K562 (cell line): ENCODE measurements around the gene DNAJB12. TPM values are rescaled to one million over a fixed set of nuclear protein-coding genes. Genes with fewer than 3 reads are reported as not detected.

ENCODE experiments used
- CBX8 ChIP-seq: fragments of 200-600 bp; sonication (generic); IDR thresholded peaks from 2 replicates; pipeline ENCODE4 v1.6.1; 2012; ENCODE audit warnings: borderline replicate concordance, mixed run types, low read depth, mild to moderate bottlenecking, moderate library complexity, mixed read lengths, low read length, control low read depth, inconsistent platforms; ENCODE audit not compliant: poor library complexity, severe bottlenecking; ENCODE audit errors: extremely low read depth
- GABPB1 ChIP-seq: sonication (generic); formaldehyde crosslinking; IDR thresholded peaks from 2 replicates; pipeline ENCODE4 v1.8.0; 2022; ENCODE audit warnings: mild to moderate bottlenecking, missing genetic modification reagents
- GABPB2 ChIP-seq: fragments of 250-450 bp; sonication (Bioruptor Pico); conservative IDR thresholded peaks from 2 replicates; pipeline ENCODE4 v1.5.1; 2021; ENCODE audit warnings: mild to moderate bottlenecking
- HMGN3 ChIP-seq: IDR thresholded peaks from 2 replicates; pipeline ENCODE4 v1.6.1; 2011; ENCODE audit warnings: borderline replicate concordance, low read depth, mild to moderate bottlenecking, mixed read lengths, low read length; ENCODE audit not compliant: insufficient read length; ENCODE audit errors: extremely low read depth
- HNRNPUL1 ChIP-seq: fragments of 200-400 bp; formaldehyde crosslinking; IDR thresholded peaks from 2 replicates; pipeline ENCODE4 v1.6.1; 2017; ENCODE audit warnings: low read length
- KAT8 ChIP-seq: fragments of 450-650 bp; IDR thresholded peaks from 2 replicates; pipeline ENCODE4 v1.6.1; 2016; ENCODE audit warnings: low read depth, mild to moderate bottlenecking
- KDM2B ChIP-seq: fragments of 250-450 bp; sonication (Bioruptor Pico); IDR thresholded peaks from 2 replicates; pipeline ENCODE4 v1.8.0; 2021; ENCODE audit warnings: mild to moderate bottlenecking, moderate library complexity
- NCOA2 ChIP-seq, 2 experiments: fragments of 450-650 bp; IDR thresholded peaks; 2 replicates each; pipeline ENCODE4 v1.6.1; 2018; ENCODE audit warnings: mild to moderate bottlenecking in 2 of 2, moderate library complexity in 1 of 2; ENCODE audit not compliant: partially characterized antibody in 2 of 2
- NCOA4 ChIP-seq: fragments of 450-650 bp; IDR thresholded peaks from 2 replicates; pipeline ENCODE4 v1.6.1; 2018; ENCODE audit warnings: mild to moderate bottlenecking; ENCODE audit not compliant: partially characterized antibody
- NR2F6 ChIP-seq: fragments of 450-650 bp; formaldehyde crosslinking; IDR thresholded peaks from 2 replicates; pipeline ENCODE4 v1.4.0; 2020; ENCODE audit warnings: mild to moderate bottlenecking
- RBM15 ChIP-seq: fragments of 200-400 bp; formaldehyde crosslinking; IDR thresholded peaks from 2 replicates; pipeline ENCODE4 v1.6.1; 2018; ENCODE audit warnings: mild to moderate bottlenecking, low read length, moderate library complexity; ENCODE audit not compliant: insufficient read depth
- SIN3A ChIP-seq, 2 experiments: fragments of 150-350 bp in 1 of 2; IDR thresholded peaks; 2 replicates each; pipeline ENCODE4 v1.6.1; 2011 to 2016; ENCODE audit warnings: borderline replicate concordance in 2 of 2, low read depth in 2 of 2, low read length in 2 of 2, mild to moderate bottlenecking in 2 of 2, moderate library complexity in 2 of 2; ENCODE audit not compliant: control insufficient read depth in 1 of 2
- SMARCA4 ChIP-seq: fragments of 450-650 bp; IDR thresholded peaks from 2 replicates; pipeline ENCODE4 v1.6.1; 2016
- SOX6 ChIP-seq: fragments of 450-650 bp; IDR thresholded peaks from 2 replicates; pipeline ENCODE4 v1.6.1; 2014; ENCODE audit warnings: mild to moderate bottlenecking
- XRCC4 ChIP-seq: IDR thresholded peaks from one replicate; pipeline ENCODE4 v1.6.1; 2011; ENCODE audit not compliant: insufficient read depth, insufficient read length; ENCODE audit errors: extremely low read depth
- ZNF146 ChIP-seq: IDR thresholded peaks from one replicate; pipeline ENCODE4 v1.6.1; 2018; ENCODE audit warnings: missing compliant biosample characterization; ENCODE audit not compliant: unreplicated experiment
- ZNF583 ChIP-seq: fragments of 250-450 bp; sonication (Bioruptor Pico); IDR thresholded peaks from 2 replicates; pipeline ENCODE4 v1.4.0; 2020
- ZSCAN32 ChIP-seq: fragments of 450-650 bp; formaldehyde crosslinking; IDR thresholded peaks from 2 replicates; pipeline ENCODE4 v1.4.0; 2020; ENCODE audit warnings: mild to moderate bottlenecking, moderate library complexity
- polyA plus RNA-seq, 8 experiments: library from polyadenylated mRNA; depleted of rRNA in 4 of 8; stranded (reverse) in 5 of 8; unstranded in 3 of 8; fragments of >200 nt; fragmentation: Nextera tagmentation in 2 of 8; fragmentation: Illumina TruSeq in 1 of 8; extraction: Ambion mirVana in 2 of 8; extraction: Trizol in 1 of 8; gene quantifications; 2 replicates each; pipeline versions ENCODE4 v1.2.1 to v1.2.3, GENCODE V29; 2011 to 2014; ENCODE audit warnings: inconsistent platforms in 1 of 8, missing spikeins in 1 of 8
- total RNA-seq, 7 experiments: library from RNA; depleted of rRNA in 6 of 7; stranded (reverse); fragments of >200 nt in 6 of 7; fragmentation: Illumina TruSeq in 2 of 7; extraction: Trizol in 2 of 7; gene quantifications; 2 replicates each; pipeline versions ENCODE4 v1.2.1 to v1.2.3, GENCODE V29; 2011 to 2021; ENCODE audit warnings: low replicate concordance in 1 of 7
- TF ChIP-seq, protein P1 (sequence below), 2 experiments: fragments of 450-650 bp; conservative IDR thresholded peaks; 2 replicates each; pipeline ENCODE4 v1.6.1; 2017; ENCODE audit warnings: mild to moderate bottlenecking in 2 of 2, moderate library complexity in 2 of 2
- TF ChIP-seq, protein P2 (sequence below): IDR thresholded peaks from 3 replicates; pipeline ENCODE4 v1.6.1; 2011; ENCODE audit warnings: borderline replicate concordance, mild to moderate bottlenecking, moderate library complexity; ENCODE audit not compliant: insufficient read length; ENCODE audit errors: extremely low read depth
- TF ChIP-seq, protein P3 (sequence below), 2 experiments: fragments of 200-800 bp in 1 of 2; sonication (Bioruptor generic) in 1 of 2; sonication (generic) in 1 of 2; formaldehyde crosslinking in 1 of 2; IDR thresholded peaks in 1 of 2; conservative IDR thresholded peaks in 1 of 2; 2 replicates each; pipeline versions ENCODE4 v1.5.0 to v1.6.1; 2016 to 2020; ENCODE audit warnings: missing compliant biosample characterization in 1 of 2, missing genetic modification characterization in 1 of 2, missing genetic modification reagents in 1 of 2

Gene DNAJB12
- total and polyA plus RNA-seq, 9 of the 15 experiments (the other 6 are each of a cell fraction or from before 2014, with no cell fraction given), result 3.5 to 31.5 (median 20.3) TPM

DNA sequence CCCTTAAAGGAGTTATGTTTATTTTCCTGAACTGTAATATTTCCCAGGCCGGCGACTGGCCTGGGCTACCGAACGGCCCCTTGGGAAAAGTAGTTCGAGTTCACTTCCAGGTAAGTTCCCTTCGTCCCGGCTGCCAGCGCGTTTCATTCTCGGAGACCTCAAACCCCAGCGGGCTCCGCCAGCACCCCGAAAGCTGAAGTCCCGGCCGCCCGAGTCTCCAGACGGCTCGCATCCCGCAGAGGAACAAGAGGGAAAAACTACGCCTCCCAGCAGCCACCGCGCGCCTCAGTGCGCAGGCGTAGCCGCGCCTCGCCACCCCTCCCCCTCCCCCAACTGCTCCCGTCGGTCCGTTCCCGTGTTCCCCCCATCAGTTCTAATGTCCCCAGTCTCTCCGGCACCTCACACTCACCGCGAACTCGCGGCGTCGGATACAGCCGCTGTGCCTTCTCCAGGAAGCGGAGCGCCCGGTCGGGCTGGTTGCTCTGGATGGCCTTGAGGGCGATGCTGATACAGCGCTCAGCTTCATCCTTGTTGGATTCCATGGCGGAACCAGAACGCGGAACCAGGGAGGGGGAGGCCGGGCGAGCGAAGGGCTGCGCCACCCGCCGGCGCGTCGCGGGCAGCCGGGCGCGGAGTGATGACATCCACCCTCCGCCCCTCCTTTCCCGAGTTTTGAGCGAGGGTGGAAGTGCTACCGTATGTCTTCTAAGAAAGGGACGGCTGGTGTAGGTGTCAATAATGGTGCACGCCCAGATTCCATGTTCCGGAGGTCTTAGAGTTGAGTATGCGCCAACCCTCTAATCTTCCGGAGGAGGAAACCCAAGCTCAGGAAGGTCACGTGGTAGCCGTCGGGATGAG is at the start of gene DNAJB12 (continued):
- TF ChIP-seq, protein P1, sequence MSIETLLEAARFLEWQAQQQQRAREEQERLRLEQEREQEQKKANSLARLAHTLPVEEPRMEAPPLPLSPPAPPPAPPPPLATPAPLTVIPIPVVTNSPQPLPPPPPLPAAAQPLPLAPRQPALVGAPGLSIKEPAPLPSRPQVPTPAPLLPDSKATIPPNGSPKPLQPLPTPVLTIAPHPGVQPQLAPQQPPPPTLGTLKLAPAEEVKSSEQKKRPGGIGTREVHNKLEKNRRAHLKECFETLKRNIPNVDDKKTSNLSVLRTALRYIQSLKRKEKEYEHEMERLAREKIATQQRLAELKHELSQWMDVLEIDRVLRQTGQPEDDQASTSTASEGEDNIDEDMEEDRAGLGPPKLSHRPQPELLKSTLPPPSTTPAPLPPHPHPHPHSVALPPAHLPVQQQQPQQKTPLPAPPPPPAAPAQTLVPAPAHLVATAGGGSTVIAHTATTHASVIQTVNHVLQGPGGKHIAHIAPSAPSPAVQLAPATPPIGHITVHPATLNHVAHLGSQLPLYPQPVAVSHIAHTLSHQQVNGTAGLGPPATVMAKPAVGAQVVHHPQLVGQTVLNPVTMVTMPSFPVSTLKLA (conservative IDR thresholded peaks at IDR 0.05), result peak; percentile 95 to 98
- TF ChIP-seq ZNF583 (CRISPR knock-in tag), result 0 out of 2 replicates have a peak, but pooled peaks have one; percentile 26
- TF ChIP-seq NCOA2 (IDR thresholded peaks at IDR 0.05; ENCODE audit: partially characterized antibody in 2 of 2), result no peak
- TF ChIP-seq NR2F6, result no peak
- TF ChIP-seq, protein P2, sequence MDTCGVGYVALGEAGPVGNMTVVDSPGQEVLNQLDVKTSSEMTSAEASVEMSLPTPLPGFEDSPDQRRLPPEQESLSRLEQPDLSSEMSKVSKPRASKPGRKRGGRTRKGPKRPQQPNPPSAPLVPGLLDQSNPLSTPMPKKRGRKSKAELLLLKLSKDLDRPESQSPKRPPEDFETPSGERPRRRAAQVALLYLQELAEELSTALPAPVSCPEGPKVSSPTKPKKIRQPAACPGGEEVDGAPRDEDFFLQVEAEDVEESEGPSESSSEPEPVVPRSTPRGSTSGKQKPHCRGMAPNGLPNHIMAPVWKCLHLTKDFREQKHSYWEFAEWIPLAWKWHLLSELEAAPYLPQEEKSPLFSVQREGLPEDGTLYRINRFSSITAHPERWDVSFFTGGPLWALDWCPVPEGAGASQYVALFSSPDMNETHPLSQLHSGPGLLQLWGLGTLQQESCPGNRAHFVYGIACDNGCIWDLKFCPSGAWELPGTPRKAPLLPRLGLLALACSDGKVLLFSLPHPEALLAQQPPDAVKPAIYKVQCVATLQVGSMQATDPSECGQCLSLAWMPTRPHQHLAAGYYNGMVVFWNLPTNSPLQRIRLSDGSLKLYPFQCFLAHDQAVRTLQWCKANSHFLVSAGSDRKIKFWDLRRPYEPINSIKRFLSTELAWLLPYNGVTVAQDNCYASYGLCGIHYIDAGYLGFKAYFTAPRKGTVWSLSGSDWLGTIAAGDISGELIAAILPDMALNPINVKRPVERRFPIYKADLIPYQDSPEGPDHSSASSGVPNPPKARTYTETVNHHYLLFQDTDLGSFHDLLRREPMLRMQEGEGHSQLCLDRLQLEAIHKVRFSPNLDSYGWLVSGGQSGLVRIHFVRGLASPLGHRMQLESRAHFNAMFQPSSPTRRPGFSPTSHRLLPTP, result no peak
- TF ChIP-seq SMARCA4, result no peak
- no peak for TF ChIP-seq ZSCAN32
- no peak for TF ChIP-seq RBM15
- TF ChIP-seq SIN3A (IDR thresholded peaks at IDR 0.05; ENCODE audit: borderline replicate concordance in 2 of 2, control insufficient read depth in 1 of 2, low read depth in 2 of 2, low read length in 2 of 2), result peak; percentile 87 to 91
- TF ChIP-seq HNRNPUL1, result no peak
- TF ChIP-seq ZNF146 (CRISPR knock-in tag), result no peak
- TF ChIP-seq GABPB1, result peak; percentile 93
- TF ChIP-seq KDM2B, result 0 out of 2 replicates have a peak, but pooled peaks have one; percentile 17
- TF ChIP-seq HMGN3, result peak; percentile 93
- TF ChIP-seq GABPB2, result no peak
- peak; percentile 81 for TF ChIP-seq SOX6
- TF ChIP-seq CBX8, result no peak
- TF ChIP-seq KAT8, result 0 out of 2 replicates have a peak, but pooled peaks have one; percentile 50
- TF ChIP-seq, protein P3, sequence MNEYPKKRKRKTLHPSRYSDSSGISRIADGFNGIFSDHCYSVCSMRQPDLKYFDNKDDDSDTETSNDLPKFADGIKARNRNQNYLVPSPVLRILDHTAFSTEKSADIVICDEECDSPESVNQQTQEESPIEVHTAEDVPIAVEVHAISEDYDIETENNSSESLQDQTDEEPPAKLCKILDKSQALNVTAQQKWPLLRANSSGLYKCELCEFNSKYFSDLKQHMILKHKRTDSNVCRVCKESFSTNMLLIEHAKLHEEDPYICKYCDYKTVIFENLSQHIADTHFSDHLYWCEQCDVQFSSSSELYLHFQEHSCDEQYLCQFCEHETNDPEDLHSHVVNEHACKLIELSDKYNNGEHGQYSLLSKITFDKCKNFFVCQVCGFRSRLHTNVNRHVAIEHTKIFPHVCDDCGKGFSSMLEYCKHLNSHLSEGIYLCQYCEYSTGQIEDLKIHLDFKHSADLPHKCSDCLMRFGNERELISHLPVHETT (CRISPR knock-in tag; conservative IDR thresholded peaks at IDR 0.05 in 1 of 2, IDR thresholded peaks at IDR 0.05 in 1 of 2), result peak in 1 of 2 experiments; percentile 93; a peak in 2 of 4 replicates
- no peak for TF ChIP-seq XRCC4
- no peak for TF ChIP-seq NCOA4
